DND-41 (cell line): ENCODE data around the gene BPIFB1.

Source experiments
- ATAC-seq: fragments of 200-7000 bp; cut with Tn5 transposase; 3 replicates; pipeline ENCODE4 v1.9.1; 2021; ENCODE audit warnings: low read depth; ENCODE audit not compliant: insufficient read depth
- DNase-seq: peaks from one replicate; pipeline ENCODE4 v3.0.0-alpha.2; 2020
- H2AFZ ChIP-seq: 2 replicates; pipeline ENCODE4 v1.6.0; 2012; ENCODE audit warnings: low read depth, low read length
- H3K27ac ChIP-seq: 2 replicates; pipeline ENCODE4 v1.5.1; 2012; ENCODE audit warnings: low read length, inconsistent platforms
- H3K27me3 ChIP-seq: fragments of 200-600 bp; sonication (generic); 2 replicates; pipeline ENCODE4 v1.6.0; 2012; ENCODE audit warnings: low read length, mild to moderate bottlenecking, inconsistent platforms; ENCODE audit not compliant: insufficient read depth, poor library complexity
- H3K36me3 ChIP-seq: 2 replicates; pipeline ENCODE4 v1.5.1; 2012; ENCODE audit warnings: low read length, inconsistent platforms; ENCODE audit not compliant: insufficient read depth
- H3K4me1 ChIP-seq: 2 replicates; pipeline ENCODE4 v1.5.1; 2012; ENCODE audit warnings: mild to moderate bottlenecking, low read length; ENCODE audit not compliant: insufficient read depth
- H3K4me2 ChIP-seq: 2 replicates; pipeline ENCODE4 v1.6.0; 2012; ENCODE audit warnings: mild to moderate bottlenecking, moderate library complexity, low read length, inconsistent platforms; ENCODE audit not compliant: insufficient read depth
- H3K4me3 ChIP-seq, 2 experiments: fragments of 200-600 bp in 1 of 2; shearing (Covaris generic) in 1 of 2; 2 replicates each; pipeline ENCODE4 v1.5.1; 2012 to 2016; ENCODE audit warnings: inconsistent platforms in 2 of 2, low read length in 2 of 2, mild to moderate bottlenecking in 2 of 2, low read depth in 1 of 2, moderate library complexity in 1 of 2
- H3K79me2 ChIP-seq: 2 replicates; pipeline ENCODE4 v1.6.0; 2012; ENCODE audit warnings: low read length, inconsistent platforms; ENCODE audit not compliant: insufficient read depth
- H3K9ac ChIP-seq: 2 replicates; pipeline ENCODE4 v1.6.0; 2012; ENCODE audit warnings: low read depth, mild to moderate bottlenecking, inconsistent platforms, low read length, moderate library complexity
- H3K9me3 ChIP-seq: 2 replicates; pipeline ENCODE4 v1.5.1; 2012; ENCODE audit warnings: low read length, moderate library complexity, mild to moderate bottlenecking, inconsistent platforms; ENCODE audit not compliant: insufficient read depth, severe bottlenecking
- H4K20me1 ChIP-seq: 2 replicates; pipeline ENCODE4 v1.6.0; 2012; ENCODE audit warnings: low read length; ENCODE audit not compliant: insufficient read depth
- EZH2 ChIP-seq: IDR thresholded peaks from 3 replicates; pipeline ENCODE4 v1.6.1; 2012; ENCODE audit warnings: borderline replicate concordance, low read depth, mild to moderate bottlenecking, moderate library complexity, low read length, inconsistent platforms; ENCODE audit not compliant: severe bottlenecking
- TF ChIP-seq, protein P1 (sequence below): IDR thresholded peaks from 2 replicates; pipeline ENCODE4 v1.5.1; 2012; ENCODE audit warnings: borderline replicate concordance, low read length, moderate library complexity, mild to moderate bottlenecking; ENCODE audit not compliant: poor library complexity, severe bottlenecking; ENCODE audit errors: extremely low read depth

The BPIFB1 gene

DNA sequence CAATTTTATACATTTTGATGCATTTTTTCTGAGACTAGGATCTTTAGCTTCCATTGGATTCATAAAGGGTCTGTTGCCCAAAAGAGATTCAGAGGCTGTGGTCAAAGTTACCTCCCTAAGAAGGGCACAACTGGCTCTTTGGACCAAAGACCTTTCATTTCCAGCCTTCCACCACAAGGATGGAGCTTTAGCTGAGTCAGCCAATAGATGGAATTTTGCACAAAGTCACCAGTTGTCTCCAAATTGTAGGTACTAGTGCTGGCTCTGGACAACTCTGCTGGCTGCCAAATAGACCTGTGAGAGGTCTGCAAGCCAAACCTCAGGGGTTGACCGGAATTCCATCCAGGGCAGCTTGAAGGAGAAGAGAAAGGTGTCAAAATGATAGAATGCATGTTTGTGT is 46.7 kb upstream of the BPIFB1 start:
- no peak for DNase-seq
- H3K79me2 ChIP-seq, result no peaks in the 10 kb centered on the region
- H3K4me2 ChIP-seq, result no peak overlapping the region
- no peaks in the 10 kb centered on the region for H3K4me1 ChIP-seq
- no peaks in the 10 kb centered on the region for H4K20me1 ChIP-seq
- H3K27me3 ChIP-seq, result peaks cover 11% of the 10 kb centered on the region
- no peaks in the 10 kb centered on the region for H3K36me3 ChIP-seq
- ATAC-seq, result no peak
- H3K9me3 ChIP-seq, result no peaks in the 10 kb centered on the region
- no peak overlapping the region for H2AFZ ChIP-seq
- H3K9ac ChIP-seq, result no peak overlapping the region
- no peak overlapping the region for H3K4me3 ChIP-seq
- H3K27ac ChIP-seq, result no peak overlapping the region
- TF ChIP-seq, protein P1, sequence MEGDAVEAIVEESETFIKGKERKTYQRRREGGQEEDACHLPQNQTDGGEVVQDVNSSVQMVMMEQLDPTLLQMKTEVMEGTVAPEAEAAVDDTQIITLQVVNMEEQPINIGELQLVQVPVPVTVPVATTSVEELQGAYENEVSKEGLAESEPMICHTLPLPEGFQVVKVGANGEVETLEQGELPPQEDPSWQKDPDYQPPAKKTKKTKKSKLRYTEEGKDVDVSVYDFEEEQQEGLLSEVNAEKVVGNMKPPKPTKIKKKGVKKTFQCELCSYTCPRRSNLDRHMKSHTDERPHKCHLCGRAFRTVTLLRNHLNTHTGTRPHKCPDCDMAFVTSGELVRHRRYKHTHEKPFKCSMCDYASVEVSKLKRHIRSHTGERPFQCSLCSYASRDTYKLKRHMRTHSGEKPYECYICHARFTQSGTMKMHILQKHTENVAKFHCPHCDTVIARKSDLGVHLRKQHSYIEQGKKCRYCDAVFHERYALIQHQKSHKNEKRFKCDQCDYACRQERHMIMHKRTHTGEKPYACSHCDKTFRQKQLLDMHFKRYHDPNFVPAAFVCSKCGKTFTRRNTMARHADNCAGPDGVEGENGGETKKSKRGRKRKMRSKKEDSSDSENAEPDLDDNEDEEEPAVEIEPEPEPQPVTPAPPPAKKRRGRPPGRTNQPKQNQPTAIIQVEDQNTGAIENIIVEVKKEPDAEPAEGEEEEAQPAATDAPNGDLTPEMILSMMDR, result no peak
- no peak for TF ChIP-seq EZH2

DNA sequence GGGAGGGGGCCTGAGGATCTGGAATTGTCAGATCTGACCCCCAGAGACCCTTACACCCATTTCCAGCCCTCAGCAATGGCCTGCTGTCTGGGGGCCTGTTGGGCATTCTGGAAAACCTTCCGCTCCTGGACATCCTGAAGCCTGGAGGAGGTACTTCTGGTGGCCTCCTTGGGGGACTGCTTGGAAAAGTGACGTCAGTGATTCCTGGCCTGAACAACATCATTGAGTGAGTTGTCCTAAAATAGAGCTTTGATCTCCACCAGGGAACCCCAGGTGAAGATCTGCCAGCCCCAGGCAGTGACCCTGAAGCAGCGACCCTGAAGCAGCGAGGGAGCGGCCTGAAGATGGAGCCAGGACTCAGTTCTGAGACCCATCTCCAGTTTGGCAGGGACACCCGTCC is 45.0 kb upstream of the BPIFB1 start:
- Histone ChIP-seq H3K4me2 (no peak overlapping the region), H3K4me3 (no peak overlapping the region), H3K27ac (no peak overlapping the region), H4K20me1 (no peaks in the 10 kb centered on the region), H3K36me3 (no peaks in the 10 kb centered on the region), H3K4me1 (no peaks in the 10 kb centered on the region), H2AFZ (no peak overlapping the region), H3K9me3 (no peaks in the 10 kb centered on the region), H3K27me3 (peaks cover 5% of the 10 kb centered on the region), H3K9ac (no peak overlapping the region), H3K79me2 (no peaks in the 10 kb centered on the region)
- no peak for TF ChIP-seq EZH2
- TF ChIP-seq, protein P1, result no peak
- DNase-seq (no peak), ATAC-seq (no peak)

DNA sequence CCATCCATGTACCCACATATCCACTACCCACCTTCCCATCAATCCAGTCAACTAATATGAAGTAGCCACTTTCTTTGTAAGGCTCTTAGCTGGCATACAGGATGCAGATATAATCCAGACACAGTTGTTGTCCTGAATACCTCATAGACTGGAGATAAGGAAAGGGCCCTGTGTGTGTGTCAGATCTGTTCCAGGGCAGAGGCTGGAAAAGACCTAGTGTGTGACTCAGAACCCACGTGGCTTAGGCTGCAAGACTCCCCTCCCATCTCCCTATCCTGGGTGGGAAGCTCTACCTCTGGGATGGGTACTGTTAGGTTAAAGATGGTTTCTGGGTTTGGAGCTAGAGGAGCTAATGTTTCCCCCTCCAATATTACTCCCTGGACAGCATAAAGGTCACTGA is 43.6 kb upstream of the BPIFB1 start:
- Histone ChIP-seq H3K27me3 (no peaks in the 10 kb centered on the region), H3K79me2 (no peaks in the 10 kb centered on the region)
- no peak for DNase-seq

More for the DNA sequence above, 43.6 kb upstream of the BPIFB1 start:
- no peak for TF ChIP-seq EZH2
- TF ChIP-seq, protein P1, result no peak
- Histone ChIP-seq H3K4me3 (no peak overlapping the region), H3K4me2 (no peak overlapping the region), H4K20me1 (no peaks in the 10 kb centered on the region), H3K9me3 (no peaks in the 10 kb centered on the region), H3K4me1 (no peaks in the 10 kb centered on the region), H2AFZ (no peak overlapping the region), H3K27ac (no peak overlapping the region), H3K9ac (no peak overlapping the region), H3K36me3 (no peaks in the 10 kb centered on the region)
- ATAC-seq, result no peak
